Fibroblast of lung (primary cell): ENCODE results near the gene FCHO2. TPM values are rescaled to one million over a fixed set of nuclear protein-coding genes. Genes with fewer than 3 reads are reported as not detected.

Source experiments
- DNase-seq, 2 donors: peaks; one replicate each; pipeline versions ENCODE4 v3.0.0 to v3.0.0-alpha.2; 2010; ENCODE audit warnings: low read depth in 2 of 2
- H2AFZ ChIP-seq: 2 replicates; pipeline ENCODE4 v1.5.1; 2012; ENCODE audit warnings: low read length, control low read depth, inconsistent platforms
- H3K27ac ChIP-seq: 2 replicates; pipeline ENCODE4 v1.5.1; 2011; ENCODE audit warnings: low read length, control low read depth; ENCODE audit not compliant: insufficient read depth
- H3K27me3 ChIP-seq: 2 replicates; pipeline ENCODE4 v1.5.1; 2011; ENCODE audit warnings: mild to moderate bottlenecking, low read length; ENCODE audit not compliant: control insufficient read depth, insufficient read depth
- H3K36me3 ChIP-seq: 2 replicates; pipeline ENCODE4 v1.5.1; 2011; ENCODE audit warnings: low read length; ENCODE audit not compliant: control insufficient read depth, insufficient read depth
- H3K4me1 ChIP-seq: 2 replicates; pipeline ENCODE4 v1.5.1; 2011; ENCODE audit warnings: low read length; ENCODE audit not compliant: control insufficient read depth, insufficient read depth; ENCODE audit errors: extremely low read depth
- H3K4me2 ChIP-seq: 2 replicates; pipeline ENCODE4 v1.5.1; 2011; ENCODE audit warnings: low read length, control low read depth; ENCODE audit not compliant: insufficient read depth; ENCODE audit errors: extremely low read depth
- H3K4me3 ChIP-seq, 4 experiments: fragments of 200-600 bp in 1 of 4; sonication (generic) in 1 of 4; replicated peaks in 1 of 4; 2 replicates each; pipeline ENCODE4 v1.5.1; 2011 to 2016; ENCODE audit warnings: low read length in 4 of 4, low read depth in 3 of 4, mild to moderate bottlenecking in 3 of 4, control low read depth in 2 of 4, inconsistent platforms in 1 of 4, mixed read lengths in 1 of 4; ENCODE audit not compliant: insufficient read depth in 1 of 4; ENCODE audit errors: control extremely low read depth in 1 of 4
- H3K79me2 ChIP-seq: 2 replicates; pipeline ENCODE4 v1.5.1; 2012; ENCODE audit warnings: mild to moderate bottlenecking, low read length, inconsistent platforms; ENCODE audit not compliant: control insufficient read depth, insufficient read depth
- H3K9ac ChIP-seq: 2 replicates; pipeline ENCODE4 v1.5.1; 2011; ENCODE audit warnings: mild to moderate bottlenecking, low read length, control low read depth; ENCODE audit not compliant: insufficient read depth
- H3K9me3 ChIP-seq: 2 replicates; pipeline ENCODE4 v1.5.1; 2012; ENCODE audit warnings: low read depth, low read length; ENCODE audit not compliant: control insufficient read depth, insufficient read depth
- H4K20me1 ChIP-seq: 2 replicates; pipeline ENCODE4 v1.5.1; 2011; ENCODE audit warnings: low read length; ENCODE audit not compliant: control insufficient read depth, insufficient read depth; ENCODE audit errors: extremely low read depth
- CTCF ChIP-seq, 2 donors: IDR thresholded peaks in 1 of 2; conservative IDR thresholded peaks in 1 of 2; 1 replicate in 1 of 2; 2 replicates in 1 of 2; pipeline ENCODE4 v1.5.1; 2011 to 2012; ENCODE audit warnings: low read length in 2 of 2, control low read depth in 1 of 2, inconsistent platforms in 1 of 2, low read depth in 1 of 2, mild to moderate bottlenecking in 1 of 2
- EZH2 ChIP-seq: IDR thresholded peaks from 2 replicates; pipeline ENCODE4 v1.5.1; 2012; ENCODE audit warnings: low read length, control low read depth, mild to moderate bottlenecking; ENCODE audit errors: missing control alignments
- polyA plus RNA-seq, 2 donors: library from polyadenylated mRNA; depleted of rRNA in 1 of 2; stranded (reverse) in 1 of 2; unstranded in 1 of 2; fragments of >200 nt; gene quantifications; 2 replicates each; pipeline ENCODE4 v1.2.1, GENCODE V29; 2011 to 2012; ENCODE audit warnings: missing spikeins in 1 of 2
- total RNA-seq: library from RNA; depleted of rRNA; stranded (reverse); fragments of >200 nt; gene quantifications from 2 replicates; pipeline ENCODE4 v1.2.1, GENCODE V29; 2014

Gene FCHO2
- total and polyA plus RNA-seq, 2 donors (not counting 1 experiment from before 2014, with no cell fraction given), result 11.3 to 19.2 TPM

- no peak overlapping the region for H3K4me2 ChIP-seq
- no peaks in the 10 kb centered on the region for H3K79me2 ChIP-seq
- no peaks in the 10 kb centered on the region for H3K36me3 ChIP-seq
- peaks cover 4% of the 10 kb centered on the region for H3K4me1 ChIP-seq
- H3K9me3 ChIP-seq, result no peaks in the 10 kb centered on the region
- H4K20me1 ChIP-seq, result no peaks in the 10 kb centered on the region
- no peak for TF ChIP-seq EZH2
- TF ChIP-seq CTCF (conservative IDR thresholded peaks at IDR 0.05 in 1 of 2, IDR thresholded peaks at IDR 0.05 in 1 of 2; ENCODE audit: low read depth in 1 of 2, low read length in 2 of 2), result no peak
- H3K27me3 ChIP-seq, result peaks cover 2% of the 10 kb centered on the region
- no peak overlapping the region for H3K27ac ChIP-seq
- no peak overlapping the region for H3K9ac ChIP-seq
- no peak overlapping the region for H3K4me3 ChIP-seq
- H2AFZ ChIP-seq, result no peak overlapping the region
- no peak for DNase-seq
These were observed 182.0 kb downstream of the FCHO2 start for GRCh38 chr5:73137563-73138530.

GRCh38 chr5:73139485-73139884 is 183.6 kb downstream of the FCHO2 start:
- Histone ChIP-seq H3K4me3 (no peak overlapping the region), H3K9ac (no peak overlapping the region), H3K27me3 (peaks cover 11% of the 10 kb centered on the region), H2AFZ (no peak overlapping the region), H4K20me1 (no peaks in the 10 kb centered on the region), H3K4me2 (no peak overlapping the region), H3K27ac (no peak overlapping the region), H3K36me3 (no peaks in the 10 kb centered on the region), H3K4me1 (peaks cover 4% of the 10 kb centered on the region), H3K9me3 (no peaks in the 10 kb centered on the region), H3K79me2 (no peaks in the 10 kb centered on the region)
- DNase-seq, result no peak
- TF ChIP-seq CTCF (conservative IDR thresholded peaks at IDR 0.05 in 1 of 2, IDR thresholded peaks at IDR 0.05 in 1 of 2; ENCODE audit: low read depth in 1 of 2, low read length in 2 of 2) (no peak), EZH2 (no peak)

Other genes starting within 250 kb of the FCHO2 start
- 207 and 226 TPM in 2 replicates for gene TNPO1, start 139.4 kb upstream of the FCHO2 start, total RNA-seq
- gene TNPO1, start 139.4 kb upstream of the FCHO2 start, polyA plus RNA-seq, result 93.7 and 117 TPM in 2 replicates
- under 0.01 and 0.83 TPM in 2 replicates for gene TMEM171, start 164.5 kb downstream of the FCHO2 start, total RNA-seq
- 1.9 and 5.8 TPM in 2 replicates for gene TMEM171, start 164.5 kb downstream of the FCHO2 start, polyA plus RNA-seq
- not detected in 2 replicates for gene TMEM174, start 217.2 kb downstream of the FCHO2 start, total RNA-seq
- not detected in 2 replicates for gene TMEM174, start 217.2 kb downstream of the FCHO2 start, polyA plus RNA-seq